Fibroblast of pulmonary artery (primary cell): ENCODE data around the gene MAB21L4.

Experiments
- DNase-seq: peaks from one replicate; pipeline ENCODE4 v3.0.0-alpha.2; 2010; ENCODE audit warnings: low read depth
- H3K4me3 ChIP-seq: replicated peaks from 2 replicates; pipeline ENCODE4 v1.5.1; 2011; ENCODE audit warnings: low read depth, mild to moderate bottlenecking, control low read depth, low read length, moderate library complexity
- CTCF ChIP-seq: IDR thresholded peaks from 2 replicates; pipeline ENCODE4 v1.5.1; 2011; ENCODE audit warnings: mild to moderate bottlenecking, control low read depth, low read length, inconsistent platforms; ENCODE audit errors: missing control alignments

MAB21L4 gene

DNA sequence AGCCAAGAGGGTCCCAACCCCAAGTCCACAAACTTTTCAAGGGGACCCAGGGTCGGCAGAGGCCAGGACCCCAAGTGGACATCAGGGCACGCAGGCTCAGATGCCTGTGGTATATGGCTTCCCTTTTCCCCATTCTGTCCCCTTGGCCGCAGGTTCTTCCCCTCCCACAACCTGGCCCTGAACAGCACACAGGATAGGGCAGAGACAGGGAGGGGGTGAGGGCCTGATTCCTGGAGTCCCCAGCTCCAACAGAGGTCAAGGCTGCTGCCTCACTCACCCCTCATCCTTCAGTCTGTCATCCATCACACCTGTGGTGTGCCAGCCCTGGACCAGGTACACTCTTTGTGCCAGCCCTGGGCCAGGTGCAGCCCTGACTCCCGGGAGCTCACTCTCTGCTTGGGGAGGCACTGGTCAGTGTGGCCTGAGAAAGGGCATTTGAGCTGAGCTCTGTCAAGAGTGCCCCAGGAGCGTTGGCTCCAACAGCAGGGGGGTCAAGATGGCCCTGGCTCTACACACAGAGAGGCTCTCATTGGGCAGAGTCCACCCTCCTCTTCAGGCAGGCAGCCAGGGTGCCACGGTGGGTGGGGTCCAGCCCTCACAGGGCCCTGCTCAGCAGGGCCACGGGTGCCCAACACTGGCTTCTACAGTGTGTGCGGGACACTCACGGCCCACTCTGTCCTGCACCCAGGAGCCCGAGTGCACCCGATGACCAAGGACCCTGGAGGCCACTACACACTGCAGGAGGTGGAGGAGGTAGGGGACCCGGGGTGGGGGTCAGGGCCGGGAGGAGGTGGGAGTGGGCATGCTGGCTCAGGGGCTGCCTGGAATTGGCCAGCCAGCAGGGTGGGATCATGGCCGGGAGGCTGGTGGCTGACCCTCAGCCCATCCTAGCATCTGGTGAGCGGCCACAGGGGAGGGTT is 25.7 kb downstream of the MAB21L4 start:
- DNase-seq: no peak
- TF ChIP-seq CTCF: no peak
- H3K4me3 ChIP-seq: no peak overlapping the region

GRCh38 chr2:240869109-240869955 is 26.6 kb downstream of the MAB21L4 start:
- DNase-seq: no peak
- H3K4me3 ChIP-seq: no peak overlapping the region
- TF ChIP-seq CTCF: no peak

DNA sequence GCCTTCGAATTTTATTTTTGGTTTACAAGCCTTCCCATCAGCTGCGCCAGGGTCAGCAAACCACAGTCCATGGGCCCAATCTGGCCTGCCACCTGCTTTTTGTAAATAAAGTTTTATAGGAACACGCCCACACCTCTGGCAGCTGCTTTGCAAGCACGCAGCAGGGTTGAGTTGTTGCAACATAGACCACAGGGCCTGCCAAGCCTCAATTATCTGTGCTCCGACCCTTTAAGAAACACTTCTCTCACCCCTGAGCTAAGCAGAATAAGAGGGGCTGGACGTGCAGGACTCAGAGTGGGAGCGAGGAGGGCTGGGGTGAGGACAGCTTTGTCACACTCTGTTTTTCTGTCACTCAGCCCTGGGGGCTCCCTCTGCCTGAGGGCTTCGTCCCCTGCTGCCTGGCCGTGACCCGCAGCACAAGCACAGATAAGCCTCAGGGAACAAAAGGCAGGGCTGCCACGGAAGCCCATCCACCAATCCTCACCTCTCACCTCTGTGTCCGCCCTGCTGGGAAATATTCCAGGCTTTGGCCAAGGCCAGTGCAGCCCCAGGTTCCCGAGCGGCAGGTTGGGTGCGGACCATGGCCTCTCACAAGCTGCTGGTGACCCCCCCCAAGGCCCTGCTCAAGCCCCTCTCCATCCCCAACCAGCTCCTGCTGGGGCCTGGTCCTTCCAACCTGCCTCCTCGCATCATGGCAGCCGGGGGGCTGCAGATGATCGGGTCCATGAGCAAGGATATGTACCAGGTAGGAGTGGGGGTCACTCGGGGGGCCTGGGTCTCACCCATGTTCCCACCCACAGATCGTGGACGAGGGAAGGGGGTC is 27.5 kb downstream of the MAB21L4 start, which contains the start of gene AGXT:
Gene AGXT, plus strand, starts transcription at position 539 of the 823 bp plus-strand sequence. Its CDS starts 42 bp downstream, at position 581.
- no peak within 1 kb of the TSS for H3K4me3 ChIP-seq
- peak; percentile 54 for DNase-seq
- TF ChIP-seq CTCF: no peak

DNA sequence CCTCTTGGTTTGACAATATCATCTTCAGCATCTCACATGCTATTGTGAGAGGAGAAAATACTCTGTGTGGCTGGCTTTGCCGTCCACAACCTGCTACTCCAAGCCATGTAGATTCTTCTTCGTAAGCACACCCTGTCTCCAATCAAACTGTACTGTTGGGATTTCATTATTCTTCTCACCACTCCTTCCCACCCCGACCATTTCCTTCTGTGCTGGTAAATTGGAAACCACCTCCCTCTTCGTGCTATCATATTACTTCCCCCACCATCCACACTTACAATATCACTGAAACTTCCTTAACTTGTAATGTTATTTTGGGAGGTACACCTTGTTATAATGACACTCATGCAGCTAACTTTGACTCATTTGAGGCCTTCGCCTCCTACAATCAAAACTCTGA is 30.6 kb downstream of the MAB21L4 start:
- no peak overlapping the region for H3K4me3 ChIP-seq
- no peak for TF ChIP-seq CTCF
- DNase-seq: no peak

DNA sequence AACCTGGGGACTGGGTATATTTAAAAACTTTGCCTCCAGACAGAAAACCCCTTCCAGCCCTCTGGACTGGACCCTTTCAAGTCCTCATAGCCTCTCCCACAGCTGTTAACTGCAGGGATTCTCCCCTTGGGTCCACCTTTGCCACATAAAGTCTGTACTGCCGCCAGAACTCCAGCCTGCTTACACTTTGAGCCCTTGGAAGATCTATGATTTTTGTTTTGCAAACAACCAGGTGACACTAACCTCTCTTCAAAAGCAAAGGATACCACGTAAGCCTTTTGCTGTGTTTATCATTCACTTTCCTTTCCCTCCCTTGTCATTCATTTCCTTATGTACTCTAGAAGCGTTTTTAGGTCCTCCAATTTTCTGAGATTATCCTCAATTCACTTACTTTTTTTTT is 31.5 kb downstream of the MAB21L4 start:
- TF ChIP-seq CTCF: no peak
- H3K4me3 ChIP-seq: no peak overlapping the region
- DNase-seq: no peak

- no peak for TF ChIP-seq CTCF
- DNase-seq: no peak
These were observed 34.4 kb downstream of the MAB21L4 start for GRCh38 chr2:240861547-240861946.

More at GRCh38 chr2:240861547-240861946, 34.4 kb downstream of the MAB21L4 start:
- no peak overlapping the region for H3K4me3 ChIP-seq
